ENCODE measurements around the gene ARHGEF11.
"Not testable (repeated sequence)": the region's sequence is repeated elsewhere in the genome, so short reads cannot be mapped to it uniquely, and the experiment has no call there.

ARHGEF11 gene, protein sequence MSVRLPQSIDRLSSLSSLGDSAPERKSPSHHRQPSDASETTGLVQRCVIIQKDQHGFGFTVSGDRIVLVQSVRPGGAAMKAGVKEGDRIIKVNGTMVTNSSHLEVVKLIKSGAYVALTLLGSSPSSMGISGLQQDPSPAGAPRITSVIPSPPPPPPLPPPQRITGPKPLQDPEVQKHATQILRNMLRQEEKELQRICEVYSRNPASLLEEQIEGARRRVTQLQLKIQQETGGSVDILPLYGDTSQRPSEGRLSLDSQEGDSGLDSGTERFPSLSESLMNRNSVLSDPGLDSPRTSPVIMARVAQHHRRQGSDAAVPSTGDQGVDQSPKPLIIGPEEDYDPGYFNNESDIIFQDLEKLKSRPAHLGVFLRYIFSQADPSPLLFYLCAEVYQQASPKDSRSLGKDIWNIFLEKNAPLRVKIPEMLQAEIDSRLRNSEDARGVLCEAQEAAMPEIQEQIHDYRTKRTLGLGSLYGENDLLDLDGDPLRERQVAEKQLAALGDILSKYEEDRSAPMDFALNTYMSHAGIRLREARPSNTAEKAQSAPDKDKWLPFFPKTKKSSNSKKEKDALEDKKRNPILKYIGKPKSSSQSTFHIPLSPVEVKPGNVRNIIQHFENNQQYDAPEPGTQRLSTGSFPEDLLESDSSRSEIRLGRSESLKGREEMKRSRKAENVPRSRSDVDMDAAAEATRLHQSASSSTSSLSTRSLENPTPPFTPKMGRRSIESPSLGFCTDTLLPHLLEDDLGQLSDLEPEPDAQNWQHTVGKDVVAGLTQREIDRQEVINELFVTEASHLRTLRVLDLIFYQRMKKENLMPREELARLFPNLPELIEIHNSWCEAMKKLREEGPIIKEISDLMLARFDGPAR (N-terminal part only)

DNA sequence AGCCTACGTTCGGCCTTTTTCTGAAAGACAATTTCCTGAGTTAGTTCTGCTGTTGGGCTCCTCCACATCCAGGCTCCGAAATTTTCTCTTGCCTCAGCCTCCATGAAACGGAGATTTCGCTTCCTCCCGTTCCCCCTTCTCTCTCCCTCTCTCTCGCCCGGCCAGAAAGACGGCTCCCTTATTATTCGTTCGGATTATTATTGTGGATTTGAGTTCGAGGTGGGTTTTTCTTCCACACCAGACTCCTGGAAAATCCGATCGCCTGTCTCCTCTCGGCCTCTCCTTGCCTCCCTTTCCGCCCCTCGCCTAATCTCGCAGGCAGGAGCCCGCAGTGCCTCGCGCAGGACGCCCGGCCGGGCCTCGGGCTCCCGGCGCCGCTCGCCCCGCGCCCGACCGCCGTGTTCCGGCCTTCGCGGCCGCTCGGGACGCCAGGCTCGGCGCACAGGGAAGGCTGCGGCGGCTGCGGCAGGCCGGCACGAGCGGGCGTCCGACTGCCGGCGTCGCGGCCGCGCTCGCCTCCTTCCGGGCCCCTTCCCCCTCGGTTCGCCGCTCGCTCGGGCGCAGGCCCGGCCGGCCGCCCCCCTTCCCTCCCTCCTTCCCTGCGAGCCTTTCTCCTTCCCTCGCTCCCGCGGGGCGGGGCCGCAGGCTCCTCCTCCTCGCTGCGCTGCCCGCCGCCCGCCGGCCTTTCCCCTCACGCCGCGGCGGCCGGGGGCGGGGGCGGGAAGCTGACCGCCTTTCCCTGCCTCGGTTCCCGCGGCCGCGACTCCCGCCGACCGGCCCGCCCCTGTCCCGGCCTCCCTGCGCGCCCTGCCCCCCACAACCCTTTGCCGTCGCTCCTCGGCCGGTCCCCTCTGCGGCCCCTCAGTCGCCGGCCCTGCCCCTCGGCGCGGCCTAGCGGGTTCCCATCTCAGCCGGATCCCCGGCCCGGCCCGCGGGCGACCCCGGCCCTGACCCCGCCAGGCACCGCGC, at the start of gene ARHGEF11:
Gene ARHGEF11 (minus strand): TSS at position 493 of the 969 bp plus-strand sequence. CDS start 1,412 bp downstream, outside the sequence.
- DNase-seq, result peak; percentile 2

DNA sequence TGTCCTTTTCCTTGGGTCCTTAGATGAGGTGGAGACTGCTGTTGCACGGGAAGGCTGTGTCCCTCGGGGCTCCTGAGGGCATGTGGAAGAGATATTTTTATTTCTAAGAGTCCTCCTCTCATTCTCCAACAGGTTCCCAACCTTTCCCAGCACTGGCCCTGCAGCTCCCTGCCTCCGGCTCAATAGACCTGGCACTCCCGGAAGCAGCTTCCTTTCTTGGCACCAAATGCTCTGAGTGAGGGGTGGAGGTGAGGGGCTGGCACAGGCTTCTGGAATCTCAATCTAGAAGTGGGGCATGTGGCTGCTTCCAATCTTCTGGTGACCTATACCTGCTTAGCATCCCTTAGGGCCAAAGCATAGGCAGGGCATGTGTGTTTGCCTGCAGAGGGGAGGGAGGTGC, 49.5 kb upstream of the ARHGEF11 start:
- no peak for DNase-seq

DNA sequence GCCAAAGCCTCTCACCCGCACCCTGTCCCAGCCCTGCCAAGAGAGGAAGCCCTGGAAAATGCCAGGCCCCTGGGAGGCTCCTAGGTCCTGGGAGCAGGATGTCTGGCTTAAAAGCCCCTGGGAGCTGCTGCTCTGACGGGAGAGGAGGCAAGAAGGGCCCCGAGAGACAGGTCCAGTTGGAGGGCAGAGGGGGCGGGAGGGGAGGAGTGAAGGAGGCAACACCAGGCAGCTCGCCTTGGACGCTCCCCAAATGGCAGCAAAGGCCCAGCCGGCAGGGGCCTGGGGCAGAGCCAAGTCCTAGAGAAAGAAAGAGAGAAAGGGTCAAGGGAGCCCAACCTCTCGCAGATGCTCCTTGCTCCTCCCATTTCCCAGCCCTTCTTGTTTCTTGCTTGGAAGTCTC, 47.3 kb upstream of the ARHGEF11 start:
- no peak for DNase-seq

DNA sequence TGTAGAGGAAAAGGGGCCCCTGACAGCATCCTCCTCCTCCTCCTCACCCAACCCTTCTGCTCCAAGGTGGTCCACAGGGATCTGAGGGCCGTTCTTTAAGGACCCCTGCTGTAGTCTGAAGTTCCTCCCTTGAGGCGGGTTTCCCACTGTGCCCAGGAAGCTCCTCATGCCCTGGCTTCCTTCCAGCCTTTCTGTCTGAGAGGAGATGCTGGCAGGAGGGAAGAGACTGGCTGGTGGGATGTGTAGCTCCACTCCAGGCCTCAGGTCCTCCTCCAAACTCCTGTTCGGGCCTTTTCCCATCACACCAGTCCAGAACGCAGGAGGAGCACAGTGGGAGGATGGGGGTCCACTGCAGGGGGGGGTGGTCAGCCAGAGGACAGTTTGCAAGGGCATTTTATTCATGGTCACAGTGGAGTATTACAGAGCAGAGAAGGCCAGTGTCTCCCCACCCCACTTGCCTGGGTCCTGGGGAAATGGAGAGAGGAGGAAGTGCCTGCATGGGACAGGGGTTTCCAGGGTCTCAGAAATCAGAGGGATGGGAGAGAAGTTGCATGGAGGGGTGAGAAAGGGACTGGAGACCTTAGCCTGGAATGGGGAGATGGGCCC, 46.2 kb upstream of the ARHGEF11 start:
- no peak for DNase-seq

DNA sequence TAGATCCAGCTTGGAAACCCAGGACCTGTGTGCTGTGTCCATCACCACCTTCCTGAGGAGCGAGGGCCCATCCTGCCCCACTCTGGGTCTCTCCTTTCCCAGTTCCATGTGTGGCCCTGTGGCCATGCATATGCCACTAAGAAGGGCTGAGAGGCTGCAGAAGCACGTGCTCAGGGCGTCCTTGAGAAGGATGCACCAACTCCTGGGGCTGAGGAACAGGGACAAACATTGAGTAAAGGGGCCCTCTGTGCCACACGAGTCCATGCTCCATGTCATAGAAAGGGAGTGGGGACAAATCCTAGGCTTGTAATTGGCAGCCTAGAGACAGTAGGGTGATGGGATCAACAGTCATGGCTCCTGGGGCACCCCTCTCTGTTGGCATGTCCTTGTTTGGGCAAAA, 45.6 kb upstream of the ARHGEF11 start:
- no peak for DNase-seq

DNA sequence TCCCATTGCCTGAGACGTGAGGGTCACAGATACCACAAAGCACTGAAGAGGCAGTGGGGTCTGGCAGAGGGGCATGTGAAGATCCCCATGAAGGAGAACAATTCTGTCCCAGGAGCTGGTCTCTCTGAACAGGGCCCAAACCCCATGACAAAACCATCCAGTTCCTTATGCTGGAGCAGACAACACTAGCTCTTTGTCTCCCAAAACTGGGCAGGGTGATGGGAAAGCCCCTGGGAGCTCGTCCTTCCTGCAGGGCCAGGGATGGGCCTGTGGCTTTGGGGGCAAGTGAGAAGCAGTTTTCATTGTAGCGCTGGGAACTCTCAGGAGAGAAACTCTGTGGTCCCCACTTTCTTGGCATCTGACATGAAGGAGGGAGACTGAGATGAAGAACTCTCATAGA, 45.2 kb upstream of the ARHGEF11 start:
- no peak for DNase-seq

DNA sequence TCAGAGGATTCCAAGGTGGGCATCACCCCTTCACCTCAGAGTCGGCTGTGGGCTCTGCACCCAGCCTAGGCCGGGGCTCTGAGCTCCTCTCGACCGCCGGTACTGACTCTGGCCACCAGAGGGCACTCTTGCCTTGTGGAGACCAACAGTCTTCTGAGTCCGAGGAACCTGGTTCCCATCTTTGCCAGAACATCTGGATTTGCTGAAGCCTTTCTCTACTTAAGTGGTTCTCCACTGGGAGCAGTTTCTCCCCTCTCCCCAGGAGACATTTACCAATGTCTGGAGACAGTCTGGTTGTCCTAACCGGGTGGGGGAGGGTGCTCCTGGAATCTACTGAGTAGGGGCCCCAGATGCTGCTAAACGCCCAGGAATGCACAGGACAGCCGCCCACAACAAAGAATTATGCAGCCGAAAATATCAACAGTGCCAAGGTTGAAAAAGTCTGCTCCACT, 44.7 kb upstream of the ARHGEF11 start:
- peak; percentile 83 for DNase-seq

DNA sequence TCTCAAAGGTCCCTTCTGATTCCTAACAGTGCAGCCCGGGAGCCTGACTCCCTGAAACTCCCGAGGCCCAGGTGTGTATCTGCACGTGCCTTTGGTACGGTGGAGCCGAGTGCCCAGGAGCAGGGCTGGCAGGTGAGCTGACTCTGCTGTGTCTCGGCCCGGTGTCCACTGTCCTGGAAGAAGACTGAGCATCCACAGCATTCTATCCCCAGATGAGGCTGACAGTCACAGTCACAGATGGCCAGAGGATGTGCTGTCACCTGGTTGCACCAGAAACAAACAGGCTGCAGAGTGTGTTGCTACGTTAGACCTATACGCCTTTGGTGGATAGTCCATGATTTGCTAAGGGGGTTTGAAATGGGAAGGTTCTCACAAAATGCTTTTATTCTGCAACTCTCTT, 44.2 kb upstream of the ARHGEF11 start:
- no peak for DNase-seq

DNA sequence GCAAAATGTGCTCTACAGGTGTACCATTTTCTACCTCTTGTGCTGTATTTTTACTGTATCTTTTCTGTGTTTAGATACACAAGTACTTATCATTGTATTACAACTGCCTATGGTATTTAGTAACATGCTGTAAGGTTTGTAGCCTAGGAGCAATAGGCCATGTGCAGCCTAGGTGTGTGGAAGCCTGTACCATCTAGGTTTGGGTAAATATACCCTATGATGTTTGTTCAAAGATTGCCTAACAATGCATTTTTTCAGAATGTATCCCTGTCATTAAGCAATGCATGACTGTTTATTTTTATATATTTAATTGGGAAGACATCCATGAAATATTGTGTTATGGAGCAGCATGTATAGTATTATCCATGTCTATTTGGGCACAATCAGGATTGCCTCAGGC, 43.1 kb upstream of the ARHGEF11 start:
- no peak for DNase-seq

DNA sequence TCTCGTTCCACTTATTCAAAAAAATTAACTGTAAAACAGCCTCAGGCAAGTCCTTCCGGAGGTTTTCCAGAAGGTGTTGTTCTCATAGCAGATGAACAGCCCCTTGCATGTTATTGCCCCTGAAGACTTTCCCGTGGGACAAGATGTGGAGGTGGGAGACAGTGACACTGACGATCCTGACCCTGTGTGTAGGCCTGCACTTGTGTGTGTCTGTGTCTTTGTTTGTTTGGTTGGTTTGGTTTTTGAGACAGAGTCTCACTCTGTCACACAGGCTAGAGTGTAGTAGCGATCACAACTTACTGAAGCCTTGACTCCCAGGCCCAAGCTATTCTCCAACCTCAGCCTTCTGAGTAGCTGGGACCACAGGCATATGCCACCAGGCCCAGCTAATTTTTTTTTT, 41.5 kb upstream of the ARHGEF11 start:
- DNase-seq, result no peak

DNA sequence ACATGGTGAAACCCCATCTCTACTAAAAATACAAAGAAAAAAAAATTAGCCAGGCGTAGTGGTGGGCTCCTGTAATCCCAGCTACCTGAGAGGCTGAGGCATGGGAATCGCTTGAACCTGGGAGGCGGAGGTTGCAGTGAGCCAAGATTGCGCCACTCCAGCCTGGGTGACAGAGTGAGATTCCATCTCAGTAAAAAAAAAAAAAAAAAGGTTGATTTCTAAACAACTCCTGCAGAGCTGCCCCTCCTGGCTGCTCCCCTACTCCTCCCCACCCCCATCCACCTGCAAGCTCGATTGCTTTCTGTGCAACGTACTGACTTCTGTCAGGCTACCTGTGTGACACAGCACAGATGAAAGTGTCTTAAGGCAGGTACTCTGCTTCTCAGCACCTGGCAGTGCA, 40.8 kb upstream of the ARHGEF11 start:
- no peak for DNase-seq

DNA sequence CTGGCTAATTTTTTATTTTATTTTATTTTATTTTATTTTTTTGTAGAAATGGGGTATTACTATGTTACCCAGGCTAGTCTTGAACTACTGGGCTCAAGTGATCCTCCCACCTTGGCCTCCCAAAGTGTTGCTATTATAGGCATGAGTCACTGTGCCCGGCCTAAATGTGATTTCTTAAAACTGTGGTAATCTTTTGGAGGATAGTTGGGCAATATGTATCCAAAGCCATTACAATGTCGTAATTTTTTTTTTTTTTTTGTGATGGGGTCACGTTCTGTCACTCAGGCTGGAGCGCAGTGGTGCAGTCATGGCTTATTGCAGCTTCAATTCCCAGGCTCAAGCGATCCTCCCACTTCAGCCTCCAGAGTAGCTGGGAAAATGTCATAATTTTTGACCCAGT, 39.9 kb upstream of the ARHGEF11 start:
- DNase-seq, result no peak

DNA sequence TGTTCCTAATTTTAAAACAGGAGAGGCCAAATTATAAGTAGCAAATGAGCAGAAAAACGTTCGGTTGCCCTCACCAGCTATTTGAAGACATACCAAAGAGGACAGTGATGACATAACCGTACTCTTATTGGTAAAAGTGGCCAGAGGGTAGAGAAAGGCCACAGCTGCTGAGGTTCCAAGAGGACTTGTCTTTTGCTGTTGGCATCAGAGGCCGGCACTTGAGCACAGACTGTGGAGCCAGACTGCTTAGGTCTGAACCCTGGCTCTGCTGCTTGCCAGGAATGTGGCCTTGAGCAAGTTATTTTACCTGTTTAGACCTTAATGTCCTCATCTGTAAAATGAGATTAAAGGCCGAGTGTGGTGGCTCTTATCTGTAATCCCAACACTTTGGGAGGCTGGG, 39.2 kb upstream of the ARHGEF11 start:
- DNase-seq, result no peak

DNA sequence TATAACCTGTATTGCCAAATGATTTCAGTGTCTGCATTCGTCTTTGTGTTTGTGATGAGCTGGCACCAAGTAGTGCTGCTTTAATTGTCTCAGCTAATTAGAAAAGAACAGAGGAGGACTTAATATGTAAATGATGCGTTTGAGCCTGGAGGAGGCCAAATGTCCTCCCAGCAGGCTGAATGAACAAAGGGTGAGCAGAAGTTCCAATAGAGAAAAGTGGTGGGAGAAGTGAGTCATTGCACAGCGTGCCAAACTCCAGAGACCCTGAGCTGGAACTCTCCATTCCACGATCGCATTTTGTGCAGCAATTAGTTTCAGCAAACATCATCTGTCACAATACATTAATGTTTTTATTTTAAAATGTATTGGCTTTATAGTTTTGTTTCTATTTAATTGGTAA, 36.2 kb upstream of the ARHGEF11 start:
- no peak for DNase-seq

DNA sequence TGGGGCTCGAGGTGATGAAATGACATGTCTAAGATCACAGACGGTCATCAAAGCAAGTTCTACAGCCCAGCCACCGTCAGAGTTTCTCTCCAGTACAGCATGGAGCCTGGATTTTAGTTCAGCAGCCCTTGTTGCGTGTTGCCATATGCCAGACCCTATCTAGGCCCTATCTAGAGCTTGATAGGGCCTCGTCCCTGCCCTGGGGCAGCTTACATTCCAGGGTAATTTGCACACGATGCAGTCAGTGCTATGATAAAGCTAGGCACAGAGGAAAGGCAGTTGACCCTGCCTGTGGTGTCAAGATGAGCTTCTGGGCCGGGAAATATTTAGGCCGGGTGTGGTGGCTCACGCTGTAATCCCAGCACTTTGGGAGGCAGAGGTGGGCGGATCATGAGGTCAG, 35.2 kb upstream of the ARHGEF11 start:
- DNase-seq, result no peak

DNA sequence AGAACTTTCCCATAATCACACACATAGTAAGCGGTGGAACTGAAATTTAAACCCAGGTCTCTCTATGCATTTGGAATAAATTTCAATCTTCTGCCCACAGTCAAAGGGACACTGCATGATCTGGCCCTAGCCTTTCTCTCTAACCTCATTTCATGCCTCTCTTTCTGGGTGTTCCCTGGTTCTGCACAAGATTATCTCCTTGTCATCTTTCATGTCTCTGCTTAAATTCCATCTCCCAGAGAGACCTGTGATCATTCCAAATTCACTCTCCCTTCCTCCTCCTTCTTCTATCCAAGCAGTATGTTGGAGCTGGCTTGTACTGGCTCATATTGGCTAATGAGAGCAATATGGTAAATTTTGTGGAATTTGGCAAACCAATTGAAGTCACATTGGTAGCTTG, 31.9 kb upstream of the ARHGEF11 start:
- no peak for DNase-seq

DNA sequence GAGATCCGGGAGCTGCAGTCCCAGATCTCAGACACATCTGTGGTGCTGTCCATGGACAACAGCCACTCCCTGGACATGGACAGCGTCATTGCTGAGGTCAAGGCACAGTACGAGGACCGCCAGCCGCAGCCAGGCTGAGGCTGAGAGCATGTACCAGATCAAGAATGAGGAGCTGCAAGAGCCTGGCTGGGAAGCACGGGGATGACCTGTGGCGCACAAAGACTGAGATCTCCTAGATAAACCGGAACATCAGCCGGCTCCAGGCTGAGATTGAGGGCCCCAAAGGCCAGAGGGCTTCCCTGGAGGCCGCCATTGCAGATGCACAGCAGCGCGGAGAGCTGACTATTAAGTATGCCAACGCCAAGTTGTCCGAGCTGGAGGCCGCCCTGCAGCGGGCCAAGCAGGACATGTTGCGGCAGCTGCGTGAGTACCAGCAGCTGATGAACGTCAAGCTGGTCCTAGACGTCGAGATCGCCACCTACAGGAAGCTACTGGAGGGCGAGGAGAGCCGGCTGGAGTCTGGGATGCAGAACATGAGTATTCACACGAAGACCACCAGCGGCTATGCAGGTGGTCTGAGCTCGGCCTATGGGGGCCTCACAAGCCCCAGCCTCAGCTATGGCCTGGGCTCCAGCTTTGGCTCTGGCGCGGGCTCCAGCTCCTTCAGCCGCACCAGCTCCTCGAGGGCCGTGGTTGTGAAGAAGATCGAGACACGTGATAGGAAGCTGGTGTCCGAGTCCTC, 28.6 kb upstream of the ARHGEF11 start:
- peak; percentile 30 for DNase-seq

DNA sequence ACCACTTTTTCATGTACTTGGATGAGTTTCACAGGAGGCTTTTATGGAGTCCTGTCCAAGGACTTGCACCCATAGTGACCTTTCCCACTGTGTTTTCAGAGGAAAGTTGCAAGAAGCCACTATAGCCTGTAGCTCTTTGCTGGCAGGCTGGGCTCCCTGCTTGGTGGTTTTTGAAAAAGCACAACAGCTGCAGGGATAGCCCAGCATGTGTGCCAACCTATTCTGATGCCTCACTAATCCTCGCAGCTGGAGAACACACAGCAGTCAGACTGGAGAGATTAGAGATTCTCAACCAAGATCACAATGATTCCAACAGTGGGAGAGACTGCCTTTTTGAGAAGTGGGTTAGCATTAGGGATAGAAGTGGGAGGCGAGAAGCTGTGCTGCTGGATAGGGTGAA, 24.1 kb upstream of the ARHGEF11 start:
- DNase-seq, result no peak

DNA sequence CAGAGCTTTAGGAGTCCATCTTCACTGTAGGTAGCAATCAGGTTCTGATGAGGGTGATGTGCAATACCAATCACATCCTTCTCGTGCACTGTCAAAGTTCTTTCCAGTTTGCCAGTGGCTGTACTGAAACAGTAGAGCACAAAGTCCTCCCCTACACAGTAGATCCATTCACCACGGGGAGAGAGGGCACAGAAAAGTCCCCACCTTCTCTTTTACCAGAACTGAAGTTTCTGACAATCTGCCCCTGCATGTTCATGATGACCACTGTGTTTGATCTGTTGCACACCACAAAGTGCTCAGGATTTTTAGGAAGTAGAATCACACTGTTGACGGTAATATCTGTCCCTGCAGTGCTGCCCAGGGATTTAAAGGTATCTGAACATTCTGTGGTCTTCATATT, 13.7 kb upstream of the ARHGEF11 start:
- not testable (repeated sequence) for DNase-seq

DNA sequence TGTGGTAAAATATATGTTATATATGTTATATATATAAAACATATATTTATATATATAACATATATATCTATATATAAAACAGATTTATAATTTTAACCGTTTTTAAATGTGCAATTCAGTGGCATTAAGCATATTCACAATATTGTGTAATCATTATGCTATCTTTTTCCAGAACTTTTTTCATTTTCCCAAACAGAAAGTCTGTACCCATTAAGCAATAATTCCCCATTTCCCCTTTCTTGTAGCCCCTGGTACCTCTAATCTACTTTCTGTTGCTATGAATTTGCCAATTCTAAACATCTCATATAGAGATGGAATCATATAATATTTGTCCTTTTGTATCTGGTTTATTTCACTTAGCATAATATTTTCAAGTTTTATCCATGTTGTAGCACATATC, 10.7 kb upstream of the ARHGEF11 start:
- DNase-seq, result no peak

DNA sequence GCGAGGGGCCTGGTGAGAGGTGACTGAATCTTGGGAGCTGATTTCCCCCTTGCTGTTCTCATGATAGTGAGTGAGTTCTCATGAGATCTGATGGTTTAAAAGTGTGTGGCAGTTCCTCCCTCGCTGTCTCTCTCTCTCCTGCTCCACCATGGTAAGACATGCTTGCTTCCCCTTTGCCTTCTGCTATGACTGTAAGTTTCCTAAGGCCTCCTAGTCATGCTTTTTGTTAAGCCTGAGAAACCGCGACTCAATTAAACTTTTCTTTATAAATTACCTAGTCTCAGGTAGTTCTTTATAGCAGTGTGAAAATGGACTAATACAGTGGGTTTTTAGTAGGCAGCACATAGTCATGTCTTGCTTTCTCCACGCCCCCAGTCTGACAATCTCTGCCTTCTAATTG, 10.2 kb upstream of the ARHGEF11 start:
- not testable (repeated sequence) for DNase-seq

DNA sequence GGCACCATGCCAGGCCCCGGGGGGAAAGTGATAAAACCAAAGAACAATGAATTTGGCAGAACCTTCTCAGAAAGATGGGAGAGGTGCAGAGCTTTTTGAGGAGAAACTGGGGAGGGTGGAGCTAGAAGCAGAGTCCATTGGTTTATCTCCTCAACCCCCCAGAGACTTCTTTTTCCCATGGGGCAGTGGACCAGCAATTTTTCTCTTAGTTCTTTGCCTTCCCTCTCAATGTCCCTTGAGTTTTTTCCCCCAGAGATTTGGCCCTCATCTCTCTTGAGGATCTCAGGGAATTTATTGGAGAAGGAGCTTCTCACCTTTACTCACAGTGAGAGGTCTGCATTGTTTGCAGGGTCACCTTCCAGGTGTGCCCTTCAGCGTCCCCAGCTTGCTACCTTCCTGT, 5.3 kb upstream of the ARHGEF11 start:
- DNase-seq, result no peak
